NCI-H128 (cell line): Measurements from ENCODE around the gene DDX50.
"Not testable (repeated sequence)": the region's sequence is repeated elsewhere in the genome, so short reads cannot be mapped to it uniquely, and the experiment has no call there.

Experiments used
- DNase-seq: peaks from one replicate; lab custom pipeline; 2025; ENCODE audit not compliant: unreplicated experiment; lab: John Stamatoyannopoulos, UW

Gene DDX50, protein sequence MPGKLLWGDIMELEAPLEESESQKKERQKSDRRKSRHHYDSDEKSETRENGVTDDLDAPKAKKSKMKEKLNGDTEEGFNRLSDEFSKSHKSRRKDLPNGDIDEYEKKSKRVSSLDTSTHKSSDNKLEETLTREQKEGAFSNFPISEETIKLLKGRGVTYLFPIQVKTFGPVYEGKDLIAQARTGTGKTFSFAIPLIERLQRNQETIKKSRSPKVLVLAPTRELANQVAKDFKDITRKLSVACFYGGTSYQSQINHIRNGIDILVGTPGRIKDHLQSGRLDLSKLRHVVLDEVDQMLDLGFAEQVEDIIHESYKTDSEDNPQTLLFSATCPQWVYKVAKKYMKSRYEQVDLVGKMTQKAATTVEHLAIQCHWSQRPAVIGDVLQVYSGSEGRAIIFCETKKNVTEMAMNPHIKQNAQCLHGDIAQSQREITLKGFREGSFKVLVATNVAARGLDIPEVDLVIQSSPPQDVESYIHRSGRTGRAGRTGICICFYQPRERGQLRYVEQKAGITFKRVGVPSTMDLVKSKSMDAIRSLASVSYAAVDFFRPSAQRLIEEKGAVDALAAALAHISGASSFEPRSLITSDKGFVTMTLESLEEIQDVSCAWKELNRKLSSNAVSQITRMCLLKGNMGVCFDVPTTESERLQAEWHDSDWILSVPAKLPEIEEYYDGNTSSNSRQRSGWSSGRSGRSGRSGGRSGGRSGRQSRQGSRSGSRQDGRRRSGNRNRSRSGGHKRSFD

DNA sequence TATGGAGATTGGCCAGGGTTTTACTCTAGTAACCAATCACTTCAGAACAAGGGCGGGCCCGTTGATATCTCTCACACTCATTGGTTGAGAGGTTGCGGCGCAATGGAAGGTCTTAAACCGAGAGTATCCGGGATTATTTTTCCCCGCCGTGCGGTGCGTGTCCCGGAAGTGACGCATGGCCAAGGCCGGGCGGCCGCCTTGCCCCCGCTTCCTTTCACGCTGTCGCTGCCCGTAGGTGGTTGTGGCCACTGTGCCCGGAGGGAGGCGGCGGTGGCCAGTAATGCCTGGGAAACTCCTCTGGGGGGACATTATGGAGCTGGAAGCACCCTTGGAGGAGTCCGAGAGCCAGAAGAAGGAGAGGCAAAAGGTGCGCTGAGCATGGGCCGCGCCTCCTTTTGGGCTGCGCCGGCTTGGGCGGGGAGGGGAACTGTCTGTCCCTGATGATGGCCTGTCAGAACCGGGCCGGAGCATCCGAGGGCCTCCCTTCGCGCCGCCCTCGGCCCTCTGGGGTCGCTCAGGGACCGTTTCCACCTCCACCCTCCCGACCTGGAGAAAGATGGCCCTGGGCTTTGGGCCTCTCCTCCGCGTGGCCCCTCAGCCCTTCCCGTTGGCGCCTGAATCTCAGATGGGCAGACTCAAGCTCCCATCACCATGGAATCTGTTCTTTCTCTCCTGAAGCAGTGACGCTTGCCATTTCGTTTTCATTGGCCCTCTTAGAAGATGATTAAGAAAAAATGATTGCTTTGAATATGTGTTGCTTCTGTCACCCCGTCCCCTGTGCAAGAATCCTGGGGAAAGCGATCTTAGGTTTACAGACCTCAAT lies at the start of gene DDX50:
Gene DDX50 (plus strand): TSS at position 211 of the 823 bp plus-strand sequence. CDS start 70 bp downstream, at position 281.
- DNase-seq: peak; percentile 94

DNA sequence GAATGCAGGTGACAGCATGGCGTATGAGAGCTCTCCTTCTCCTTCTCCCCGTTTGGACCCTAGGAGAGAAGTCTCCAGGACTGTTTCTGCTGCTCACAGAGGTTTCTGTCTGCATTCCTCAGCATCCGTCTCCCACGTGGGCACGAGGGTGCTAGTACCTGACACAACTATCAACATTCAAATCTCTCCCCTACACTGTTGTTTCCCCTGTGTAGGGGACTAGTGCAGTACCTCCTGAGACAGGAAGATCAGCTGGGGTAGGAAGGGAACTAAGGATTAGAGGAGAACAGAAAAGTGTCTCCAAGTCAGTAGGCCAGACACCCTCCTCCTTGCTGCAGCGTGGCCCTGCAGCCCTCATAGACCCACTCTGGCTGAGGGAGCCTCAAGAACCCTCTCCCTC lies 44.8 kb upstream of the DDX50 start:
- DNase-seq: no peak

DNA sequence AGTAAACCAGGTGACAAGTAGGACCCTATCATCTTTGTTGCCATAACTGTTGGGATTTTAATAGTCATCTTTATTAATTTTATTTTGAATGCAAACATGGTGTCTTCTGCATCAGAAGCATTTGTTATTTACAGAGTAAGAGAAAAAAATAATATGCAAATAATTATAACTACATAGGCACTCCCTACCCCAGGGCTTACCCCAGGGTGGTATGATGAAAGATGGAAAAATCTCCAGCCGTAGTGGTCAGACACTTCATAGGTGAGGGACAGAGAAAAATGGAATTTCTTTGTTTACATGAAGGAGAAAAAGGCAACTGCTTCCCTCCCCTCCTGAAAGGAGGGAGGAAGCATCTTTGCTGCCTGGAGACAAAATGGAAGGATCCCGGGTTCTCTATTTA lies 44.1 kb upstream of the DDX50 start:
- DNase-seq: no peak

DNA sequence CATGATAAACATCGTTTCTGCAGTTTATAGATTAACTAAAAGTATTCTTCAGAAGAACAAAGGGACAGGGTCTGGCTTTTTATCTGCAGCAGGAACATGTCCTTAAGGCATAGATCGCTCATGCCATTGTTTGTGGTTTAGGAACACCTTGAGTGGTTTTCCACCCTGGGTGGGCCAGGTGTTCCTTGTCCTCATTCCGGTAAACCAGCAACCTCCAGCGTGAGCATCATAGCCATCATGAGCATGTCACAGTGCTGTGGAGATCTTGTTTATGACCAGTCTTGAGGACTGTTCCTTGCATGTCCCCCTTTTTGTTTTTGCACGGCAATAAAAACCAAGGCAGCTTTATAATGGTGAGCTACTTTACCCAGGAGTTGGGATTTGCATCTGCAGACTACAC lies 39.9 kb upstream of the DDX50 start:
- DNase-seq: no peak

DNA sequence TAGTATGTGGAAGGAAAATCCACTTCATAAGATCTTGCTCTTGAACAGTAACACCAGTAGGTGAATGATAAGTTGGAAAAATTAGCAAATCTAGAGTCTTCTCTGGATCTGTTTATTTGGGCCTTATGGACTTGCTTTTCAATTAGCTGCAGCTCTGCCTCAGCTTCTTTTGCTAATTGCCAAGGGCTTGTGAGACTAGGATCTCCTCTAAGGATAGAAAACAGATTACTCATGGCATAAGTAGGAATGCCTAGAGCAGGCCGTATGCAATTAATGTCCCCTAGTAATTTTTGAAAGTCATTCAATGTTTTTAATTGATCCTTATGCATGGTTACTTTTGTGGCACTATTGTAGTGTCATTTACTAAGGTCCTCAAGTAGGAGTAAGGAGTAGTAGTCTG lies 36.5 kb upstream of the DDX50 start:
- no peak for DNase-seq

DNA sequence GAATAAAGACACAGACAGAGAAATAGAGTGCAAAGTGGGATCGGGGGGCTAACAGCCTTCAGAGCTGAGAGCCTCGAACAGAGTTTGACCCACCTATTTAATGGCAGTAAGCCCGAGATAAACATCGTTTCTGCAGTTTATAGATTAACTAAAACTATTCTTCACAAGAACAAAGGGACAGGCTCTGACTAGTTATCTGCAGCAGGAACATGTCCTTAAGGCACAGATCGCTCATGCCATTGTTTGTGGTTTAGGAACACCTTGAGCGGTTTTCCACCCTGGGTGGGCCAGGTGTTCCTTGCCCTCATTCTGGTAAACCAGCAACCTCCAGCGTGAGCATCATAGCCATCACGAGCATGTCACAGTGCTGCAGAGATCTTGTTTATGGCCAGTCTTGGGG lies 32.9 kb upstream of the DDX50 start:
- DNase-seq: not testable (repeated sequence)

DNA sequence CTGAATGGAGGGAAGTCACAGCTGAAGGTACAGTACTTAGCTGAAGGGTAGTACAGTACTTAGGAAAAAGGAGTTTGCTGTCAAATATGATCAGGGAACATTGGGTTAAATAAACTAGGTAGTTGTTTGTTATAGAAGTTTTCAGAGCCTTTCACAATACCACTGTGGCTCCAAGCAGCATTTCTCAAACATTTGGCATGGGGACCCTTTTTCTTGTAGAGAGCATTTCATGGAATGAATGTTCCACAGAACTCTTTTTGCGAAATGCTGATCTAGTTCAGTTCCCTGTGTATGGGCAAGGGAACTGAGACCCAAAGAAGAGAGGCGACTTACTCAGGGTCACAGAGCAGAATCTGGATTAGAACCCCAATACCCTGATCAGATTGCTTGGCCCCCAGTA lies 31.5 kb upstream of the DDX50 start:
- no peak for DNase-seq

DNA sequence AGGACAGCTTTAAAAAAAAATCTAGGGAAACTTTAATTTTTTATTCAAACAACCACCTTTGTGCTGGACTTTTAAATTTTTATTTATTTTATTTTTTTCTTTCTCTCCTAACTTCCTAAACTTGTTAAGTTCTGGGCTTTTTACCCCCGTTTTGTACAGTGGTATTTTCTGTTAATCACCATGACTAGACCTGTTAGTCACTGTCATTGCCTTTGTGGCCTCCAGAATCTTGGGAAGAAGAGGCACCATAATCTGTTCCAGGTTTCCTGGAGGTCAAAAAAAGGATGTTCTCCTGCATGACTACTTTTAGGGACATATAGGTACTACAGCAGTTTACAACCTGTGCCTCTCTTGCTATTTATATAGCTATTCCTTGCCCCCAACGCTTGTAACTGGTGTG lies 31.1 kb upstream of the DDX50 start:
- DNase-seq: no peak

DNA sequence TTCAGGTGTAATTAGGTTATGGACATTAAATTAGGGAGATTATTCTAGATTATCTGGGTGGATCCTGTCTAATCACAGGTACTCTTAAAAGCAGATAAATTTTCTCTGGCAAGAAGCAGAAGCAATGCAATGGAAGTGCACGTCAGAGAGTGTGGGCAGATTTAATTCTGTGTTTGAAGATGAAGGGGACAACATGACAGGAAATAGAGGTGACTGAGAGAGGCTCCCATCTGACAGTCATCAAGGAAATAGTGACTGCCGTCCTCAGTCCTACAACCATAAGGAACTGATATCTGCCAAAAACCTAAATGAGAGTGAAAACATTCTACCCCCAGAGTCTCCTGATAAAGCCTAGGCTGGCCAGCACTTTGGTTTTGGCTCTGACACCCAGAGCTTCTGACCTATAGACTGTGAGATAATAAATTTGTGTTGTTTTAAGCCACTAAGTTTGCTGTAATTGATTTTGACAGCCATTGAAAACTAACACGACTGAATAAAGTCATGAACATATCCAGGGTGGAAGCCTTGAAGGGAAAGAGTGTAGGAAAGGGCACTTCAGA lies 30.5 kb upstream of the DDX50 start:
- no peak for DNase-seq

DNA sequence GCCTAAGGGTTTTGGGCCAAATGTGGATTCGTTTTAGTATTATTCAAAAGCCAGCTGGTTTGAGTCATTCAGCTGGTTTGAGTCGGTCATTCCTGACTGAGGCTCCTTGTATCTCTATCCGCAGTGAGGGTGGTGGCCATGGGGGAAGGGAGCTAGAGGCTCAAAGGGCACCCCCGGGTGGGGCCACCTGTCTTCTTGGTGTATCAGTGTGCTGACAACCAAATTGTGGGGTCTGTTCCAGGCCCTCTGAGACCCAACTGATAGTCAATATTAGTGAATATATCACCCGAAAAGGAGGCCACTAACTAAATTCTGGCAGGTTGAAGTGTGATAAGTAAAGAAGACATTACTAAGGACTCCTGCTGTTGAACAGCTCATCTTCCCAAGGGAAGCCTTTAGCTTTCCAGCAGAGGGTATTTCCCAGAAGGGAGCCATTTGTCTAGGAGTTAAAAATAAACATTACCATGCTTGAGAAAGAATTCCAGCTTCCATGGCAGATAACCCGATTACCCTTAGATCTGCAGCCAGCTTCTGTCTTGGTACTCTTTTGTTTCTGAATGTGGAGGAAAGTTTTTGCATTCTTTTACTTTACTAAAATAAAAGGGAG lies 29.9 kb upstream of the DDX50 start:
- DNase-seq: no peak

DNA sequence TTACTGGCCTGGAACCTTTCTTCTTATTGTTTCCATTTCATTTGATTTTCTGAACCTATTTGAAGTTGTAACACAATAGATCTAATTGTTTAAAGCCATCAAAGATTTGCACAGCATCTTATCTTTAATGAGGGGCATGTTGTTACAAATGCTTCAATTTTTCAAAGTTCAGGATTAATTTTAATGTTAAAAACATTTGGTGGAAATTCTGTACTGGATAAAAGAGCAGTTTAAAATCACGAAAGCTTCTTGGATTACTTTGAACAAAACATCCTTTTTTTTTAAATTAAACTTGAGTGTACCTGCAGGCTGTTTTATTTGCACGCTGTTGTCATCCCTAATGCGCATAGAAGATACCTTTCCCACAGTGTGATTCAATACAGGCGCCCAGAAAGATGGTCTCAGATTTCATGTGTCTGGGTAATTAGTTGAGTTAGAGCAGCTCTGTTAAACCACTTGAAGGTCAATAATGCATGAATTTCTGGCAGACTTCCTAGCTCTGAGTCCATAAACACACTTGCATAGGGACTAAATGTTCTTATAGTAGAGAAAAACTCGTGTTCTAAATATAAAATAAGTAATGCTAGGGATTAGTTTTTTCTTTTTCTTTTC lies 29.3 kb upstream of the DDX50 start:
- peak; percentile 89 for DNase-seq

DNA sequence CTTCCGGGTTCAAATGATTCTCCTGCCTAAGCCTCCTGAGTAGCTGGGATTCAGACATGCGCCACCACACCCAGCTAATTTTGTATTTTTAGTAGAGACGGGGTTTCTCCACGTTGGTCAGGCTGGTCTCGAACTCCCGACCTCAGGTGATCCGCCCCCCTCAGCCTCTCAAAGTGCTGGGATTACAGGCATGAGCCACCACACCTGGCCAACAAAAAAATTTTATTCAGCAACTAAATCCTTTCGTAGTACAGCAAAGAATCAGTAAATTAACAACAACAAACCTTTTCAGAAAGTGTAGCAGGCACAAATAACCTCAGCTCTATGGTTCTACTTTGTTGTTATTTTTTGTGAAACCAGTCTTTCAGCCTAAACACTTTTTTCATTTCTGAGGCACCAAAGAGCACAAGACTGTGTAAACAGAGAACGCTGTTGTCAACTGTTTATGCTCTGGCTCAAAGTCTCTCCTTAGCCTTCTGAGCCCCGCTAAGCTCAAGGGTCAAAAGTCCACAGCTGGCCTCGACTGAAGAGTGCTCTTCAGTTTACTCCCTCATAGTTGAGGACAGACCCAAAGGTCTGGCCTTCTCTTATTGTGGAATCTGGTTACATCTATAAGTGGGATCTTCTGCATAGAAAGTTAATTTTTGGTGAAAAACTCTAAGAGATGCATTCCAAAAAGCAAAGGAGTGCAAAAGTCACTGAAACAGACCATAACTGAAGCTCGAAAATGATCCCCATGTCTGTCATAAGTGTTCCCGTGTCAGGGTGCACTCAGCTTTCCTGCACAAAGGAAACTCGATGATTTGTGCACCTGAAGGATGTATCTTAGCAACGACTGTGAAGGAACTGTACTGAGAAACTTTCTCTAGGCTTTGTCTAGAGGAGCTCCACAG lies 24.6 kb upstream of the DDX50 start:
- peak; percentile 4 for DNase-seq

DNA sequence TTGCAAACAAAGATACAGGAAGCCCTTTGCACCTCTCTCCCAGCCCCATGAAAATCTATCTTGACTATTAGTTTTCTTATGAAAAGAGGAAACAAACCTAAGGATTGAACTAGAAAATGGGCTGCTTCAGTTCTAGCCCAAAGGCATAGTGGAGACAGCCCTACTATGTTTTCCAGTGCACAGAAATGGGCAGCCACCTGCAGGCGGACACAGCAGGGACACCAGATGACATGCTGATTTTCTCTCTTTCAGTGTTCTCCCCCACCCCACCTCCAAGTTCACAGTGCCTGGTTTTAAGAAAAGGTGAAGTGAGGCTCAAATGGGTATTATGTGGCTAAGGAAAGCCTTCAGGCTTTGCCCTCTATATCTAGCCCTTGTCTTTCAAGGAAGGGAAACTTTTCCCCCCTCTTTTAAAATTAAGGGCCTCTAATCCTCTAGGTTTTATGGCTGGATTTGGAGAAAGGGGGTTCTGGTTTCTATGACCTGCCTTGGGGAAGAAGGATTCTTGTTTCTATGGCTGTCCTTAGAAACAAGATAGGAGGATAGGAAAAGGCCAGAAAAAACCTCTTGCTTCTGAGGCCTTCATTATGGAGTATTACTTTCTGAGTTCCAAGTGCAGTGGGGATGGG lies 23.5 kb upstream of the DDX50 start:
- no peak for DNase-seq

DNA sequence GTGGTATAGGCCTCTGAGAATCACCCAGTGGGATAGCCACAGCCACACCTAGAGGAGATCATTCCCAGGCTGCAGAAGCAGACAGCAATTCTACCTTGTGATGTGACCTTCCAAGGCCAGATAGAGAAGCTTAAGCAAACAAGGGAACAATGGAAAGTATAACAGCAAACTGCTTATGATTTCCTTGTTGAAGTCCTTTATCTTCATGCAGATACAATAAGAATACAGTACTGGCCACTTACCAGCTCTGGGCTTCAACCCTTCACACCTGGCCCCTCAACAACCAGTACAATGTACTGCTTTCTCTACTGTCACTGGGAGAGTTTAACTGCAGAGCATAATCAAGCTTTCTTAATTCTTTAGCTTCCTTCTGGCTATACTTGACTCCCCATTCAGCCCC lies 22.6 kb upstream of the DDX50 start:
- no peak for DNase-seq

DNA sequence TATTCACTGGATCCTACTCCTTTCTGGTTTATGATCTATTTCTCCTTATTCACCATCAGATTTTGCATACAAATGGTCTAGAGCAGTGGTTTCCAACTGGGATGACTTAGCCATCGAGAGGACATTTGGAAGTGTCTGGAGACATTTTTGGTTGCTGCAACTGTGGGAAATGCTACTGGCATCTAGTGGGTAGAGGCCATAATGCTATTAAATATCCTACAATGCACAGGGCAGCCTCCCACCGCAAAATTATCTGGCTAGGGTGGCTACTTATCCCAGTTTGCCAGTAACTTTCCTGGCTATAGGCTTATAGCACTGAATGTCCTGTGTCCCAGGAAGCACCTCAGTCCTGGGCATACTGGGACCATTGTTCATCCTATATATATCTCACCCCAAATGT lies 21.5 kb upstream of the DDX50 start:
- no peak for DNase-seq

DNA sequence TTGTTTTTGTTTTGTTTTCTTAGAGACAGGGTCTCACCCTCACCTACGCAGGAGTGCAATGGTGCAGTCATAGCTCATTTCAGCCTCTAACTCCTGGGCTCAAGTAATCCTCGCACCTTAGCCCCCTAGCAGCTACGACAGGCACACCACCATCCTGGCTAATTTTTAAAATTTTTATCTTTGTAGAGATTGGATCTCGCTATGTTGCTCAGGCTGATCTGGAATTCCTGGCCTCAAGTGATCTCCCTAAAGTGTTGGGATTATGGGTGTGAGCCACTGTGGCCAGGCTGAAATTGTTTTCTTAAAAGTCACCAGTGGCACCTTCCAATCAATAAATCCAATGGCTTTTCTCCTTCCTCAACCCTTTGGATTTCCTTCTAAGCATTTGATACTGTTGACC lies 20.9 kb upstream of the DDX50 start:
- DNase-seq: no peak

DNA sequence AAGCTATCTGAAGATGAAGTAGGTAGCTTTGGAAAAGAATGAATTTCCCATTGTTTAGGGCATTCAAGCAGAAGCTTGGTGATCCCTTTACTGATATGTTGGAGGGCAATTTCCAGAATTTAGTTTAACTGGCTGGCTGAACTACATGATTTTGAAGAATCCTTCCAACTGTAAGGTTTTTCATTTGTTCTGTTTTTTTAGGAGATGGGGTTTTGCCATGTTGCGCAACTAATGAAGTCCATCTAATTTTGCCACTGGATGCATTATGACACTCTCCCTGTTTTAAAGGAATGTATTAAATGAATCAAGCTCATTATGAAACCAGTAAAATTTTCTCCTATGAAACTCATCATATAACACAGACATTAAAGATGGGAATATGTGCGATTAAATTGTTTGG lies 6.1 kb upstream of the DDX50 start:
- no peak for DNase-seq

DNA sequence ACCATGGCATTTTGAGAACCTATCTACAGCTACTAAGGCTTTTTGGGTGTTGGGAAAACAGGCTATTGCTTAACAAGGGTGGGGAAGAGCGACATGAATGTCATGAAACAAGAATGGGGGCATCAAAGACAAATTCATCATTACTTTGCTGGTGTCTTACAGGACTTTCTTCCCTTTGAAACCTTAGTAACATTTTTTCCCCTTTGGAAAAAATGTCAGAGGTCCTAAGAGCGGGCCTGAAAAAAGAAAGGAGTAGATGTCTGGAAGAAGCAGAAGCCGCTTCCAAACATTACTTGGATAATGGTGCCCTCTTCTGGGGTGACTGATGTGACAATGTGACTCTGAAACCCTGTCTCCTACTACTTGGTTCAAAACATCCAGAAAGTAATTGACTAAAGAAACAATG lies 3.8 kb upstream of the DDX50 start:
- peak; percentile 7 for DNase-seq

DNA sequence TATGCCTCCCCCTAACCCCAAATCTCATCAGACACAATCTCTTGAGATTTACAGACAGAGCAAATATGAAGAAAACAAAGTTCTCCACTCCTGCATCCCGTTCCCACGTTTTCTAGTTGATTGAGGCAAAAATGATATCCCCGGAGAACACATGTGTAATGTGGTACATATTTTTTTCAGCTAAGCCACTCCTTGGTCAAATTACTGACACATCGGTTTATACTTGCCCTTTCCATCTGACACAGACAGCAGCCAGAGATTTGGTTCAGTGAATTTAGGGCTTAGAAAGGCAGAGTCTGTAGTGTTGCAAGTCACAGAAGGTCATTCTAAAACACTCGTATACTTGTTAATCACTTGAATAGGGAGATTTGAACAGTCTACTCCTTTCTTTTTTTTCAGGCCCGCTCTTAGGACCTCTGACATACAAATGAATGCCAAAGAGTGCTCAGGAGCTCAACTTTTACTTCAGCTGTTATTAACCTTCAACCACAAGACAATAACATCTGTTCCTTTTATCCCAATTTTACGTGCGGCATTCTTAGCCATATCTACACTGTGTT lies 1.8 kb upstream of the DDX50 start:
- DNase-seq: no peak
